KMS-11 (cell line): ENCODE data around the gene PRKRIP1.
A peak's percentile ranks its signal among the peaks of the same experiment; 100 is the strongest.

Source experiments
- H2AFZ ChIP-seq: fragments of 200-600 bp; sonication (generic); 2 replicates; pipeline ENCODE4 v1.6.1; 2016; ENCODE audit warnings: antibody characterized with exemption, mixed run types, low read depth
- H3K27ac ChIP-seq: fragments of 200-600 bp; sonication (generic); 2 replicates; pipeline ENCODE4 v1.6.1; 2016; ENCODE audit warnings: mild to moderate bottlenecking, mixed run types
- H3K27me3 ChIP-seq: fragments of 200-600 bp; sonication (generic); 2 replicates; pipeline ENCODE4 v1.6.1; 2017; ENCODE audit warnings: mild to moderate bottlenecking, low read depth, mixed run types, moderate library complexity; ENCODE audit not compliant: insufficient read depth
- H3K36me3 ChIP-seq: fragments of 200-600 bp; sonication (generic); 2 replicates; pipeline ENCODE4 v1.6.1; 2017; ENCODE audit warnings: mild to moderate bottlenecking, mixed run types; ENCODE audit not compliant: insufficient read depth
- H3K4me1 ChIP-seq: fragments of 200-600 bp; sonication (generic); 2 replicates; pipeline ENCODE4 v1.6.1; 2016; ENCODE audit warnings: mild to moderate bottlenecking, low read depth, mixed run types; ENCODE audit not compliant: poor library complexity, severe bottlenecking
- H3K4me2 ChIP-seq: fragments of 200-600 bp; sonication (generic); 2 replicates; pipeline ENCODE4 v1.7.0; 2016; ENCODE audit warnings: mild to moderate bottlenecking, mixed run types
- H3K4me3 ChIP-seq: fragments of 200-600 bp; sonication (generic); IDR thresholded peaks from 2 replicates; pipeline ENCODE4 v1.6.1; 2017; ENCODE audit warnings: low read depth, low read length, mixed read lengths; ENCODE audit not compliant: insufficient read depth
- H3K79me2 ChIP-seq: fragments of 200-600 bp; sonication (generic); 2 replicates; pipeline ENCODE4 v1.6.1; 2016; ENCODE audit warnings: low read depth, mixed run types; ENCODE audit not compliant: insufficient read depth
- H3K9ac ChIP-seq: fragments of 200-600 bp; sonication (generic); 2 replicates; pipeline ENCODE4 v1.6.1; 2016; ENCODE audit warnings: mild to moderate bottlenecking, mixed run types
- H4K20me1 ChIP-seq: fragments of 200-600 bp; sonication (generic); 2 replicates; pipeline ENCODE4 v1.6.1; 2016; ENCODE audit warnings: mild to moderate bottlenecking, mixed run types; ENCODE audit not compliant: insufficient read depth
- CTCF ChIP-seq: fragments of 200-600 bp; sonication (generic); conservative IDR thresholded peaks from 2 replicates; pipeline ENCODE4 v1.6.1; 2017; ENCODE audit warnings: low read depth, mild to moderate bottlenecking, antibody characterized with exemption, low read length, moderate library complexity, mixed read lengths

The PRKRIP1 gene

GRCh38 chr7:102446387-102447156, 50.4 kb downstream of the PRKRIP1 start:
- peak overlapping the region; percentile 3; the same call in 1 of the 2 replicates for H3K27ac ChIP-seq
- TF ChIP-seq CTCF, result no peak
- no peak overlapping the region for H3K4me3 ChIP-seq
- H3K9ac ChIP-seq, result no peak overlapping the region
- peaks cover 73% of the 10 kb centered on the region for H3K4me1 ChIP-seq
- H3K79me2 ChIP-seq, result peaks cover 22% of the 10 kb centered on the region
- no peaks in the 10 kb centered on the region for H3K27me3 ChIP-seq
- H4K20me1 ChIP-seq, result no peaks in the 10 kb centered on the region
- no peak overlapping the region for H3K4me2 ChIP-seq
- H3K36me3 ChIP-seq, result peaks cover 6% of the 10 kb centered on the region; the same call in 1 of the 2 replicates
- H2AFZ ChIP-seq, result no peak overlapping the region

GRCh38 chr7:102447311-102447710, 51.1 kb downstream of the PRKRIP1 start:
- Histone ChIP-seq H4K20me1 (no peaks in the 10 kb centered on the region), H3K27me3 (no peaks in the 10 kb centered on the region), H3K36me3 (peaks cover 6% of the 10 kb centered on the region; the same call in 1 of the 2 replicates), H3K27ac (no peak overlapping the region), H3K4me1 (peaks cover 74% of the 10 kb centered on the region), H3K9ac (no peak overlapping the region), H3K79me2 (peaks cover 22% of the 10 kb centered on the region), H2AFZ (no peak overlapping the region), H3K4me3 (no peak overlapping the region), H3K4me2 (no peak overlapping the region)
- no peak for TF ChIP-seq CTCF

DNA sequence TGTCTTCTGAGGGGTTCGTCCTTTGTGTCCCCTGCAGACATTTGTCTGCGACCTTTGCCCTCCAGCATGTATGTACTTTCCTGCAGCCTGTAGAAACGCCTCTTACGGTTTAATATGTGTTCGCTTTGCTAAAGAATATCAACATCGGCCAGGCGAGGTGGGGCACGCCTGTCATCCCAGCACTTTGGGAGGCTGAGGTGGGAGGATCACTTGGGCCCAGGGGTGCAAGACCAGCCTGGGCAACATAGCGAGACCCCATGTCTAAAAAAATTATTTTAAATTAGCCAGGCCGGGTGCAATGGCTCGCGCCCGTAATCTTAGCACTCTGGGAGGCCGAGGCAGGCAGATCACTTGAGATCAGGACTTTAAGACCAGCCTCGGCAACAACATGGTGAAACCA, 53.0 kb downstream of the PRKRIP1 start:
- H3K36me3 ChIP-seq, result peaks cover 6% of the 10 kb centered on the region; the same call in 1 of the 2 replicates
- peaks cover 10% of the 10 kb centered on the region; the same call in 1 of the 2 replicates for H3K79me2 ChIP-seq
- no peak overlapping the region for H3K4me3 ChIP-seq

DNA sequence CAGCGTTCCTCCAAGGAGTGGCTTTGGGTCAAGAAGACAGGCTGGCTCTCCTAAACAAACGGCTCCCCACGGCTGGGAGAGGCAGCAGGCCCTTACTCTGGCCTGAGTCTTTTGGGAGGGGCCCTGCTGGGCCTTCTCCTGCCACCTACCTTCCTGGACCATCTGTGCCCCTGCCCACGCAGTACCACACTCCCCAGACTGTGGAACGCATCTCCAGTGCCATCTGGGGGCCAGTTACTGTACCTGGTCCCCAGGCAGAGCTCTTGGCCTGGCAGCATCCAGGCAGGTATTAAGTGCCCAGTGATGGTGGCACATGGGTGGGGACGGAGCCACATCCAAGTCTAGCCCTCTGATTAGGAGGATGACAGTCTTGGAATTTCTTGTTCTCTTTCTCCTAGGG, 54.1 kb downstream of the PRKRIP1 start:
- H2AFZ ChIP-seq, result no peak overlapping the region
- peak overlapping the region; percentile 62; the same call in 1 of the 2 replicates for H3K27ac ChIP-seq
- H3K4me2 ChIP-seq, result peak overlapping the region; percentile 80
- peaks cover 45% of the 10 kb centered on the region for H3K4me1 ChIP-seq
- no peaks in the 10 kb centered on the region for H3K27me3 ChIP-seq
- H3K4me3 ChIP-seq, result no peak overlapping the region
- no peak overlapping the region for H3K9ac ChIP-seq
- peak; percentile 73 for TF ChIP-seq CTCF
- H4K20me1 ChIP-seq, result no peaks in the 10 kb centered on the region
- peaks cover 6% of the 10 kb centered on the region; the same call in 1 of the 2 replicates for H3K36me3 ChIP-seq
- H3K79me2 ChIP-seq, result peaks cover 10% of the 10 kb centered on the region; the same call in 1 of the 2 replicates

More for the DNA sequence above, 53.0 kb downstream of the PRKRIP1 start:
- H3K27ac ChIP-seq, result no peak overlapping the region; the same call in 1 of the 2 replicates
- H3K9ac ChIP-seq, result no peak overlapping the region
- H4K20me1 ChIP-seq, result no peaks in the 10 kb centered on the region
- no peaks in the 10 kb centered on the region for H3K27me3 ChIP-seq
- no peak for TF ChIP-seq CTCF
- H3K4me1 ChIP-seq, result peaks cover 56% of the 10 kb centered on the region
- no peak overlapping the region for H3K4me2 ChIP-seq
- H2AFZ ChIP-seq, result no peak overlapping the region
